A549 (cell line): ENCODE results near the gene MTRR. TPM values are rescaled to one million over a fixed set of nuclear protein-coding genes. Genes with fewer than 3 reads are reported as not detected.

Experiments
- ATAC-seq, 2 experiments: fragments of 200-7000 bp in 1 of 2; fragments of >200 bp in 1 of 2; cut with Nextera tagmentation in 1 of 2; cut with Tn5 transposase in 1 of 2; 3 replicates each; pipeline versions ENCODE4 v1.8.0 to v1.9.1; 2018 to 2020; ENCODE audit warnings: mild to moderate bottlenecking in 1 of 2, moderate library complexity in 1 of 2
- CTCF ChIA-PET: fragments of 300-600 bp; sonication (Branson Sonifier 250); formaldehyde crosslinking; extraction: SDS; loops from one replicate; lab custom pipeline; 2021; ENCODE audit warnings: antibody characterized with exemption, inconsistent platforms; lab: Yijun Ruan, JAX
- POLR2A ChIA-PET: fragments of 350-600 bp; formaldehyde crosslinking; extraction: SDS; loops from one replicate; lab custom pipeline; 2021; ENCODE audit warnings: antibody characterized with exemption, inconsistent platforms; lab: Yijun Ruan, JAX
- DNase-seq, 2 experiments: peaks; one replicate each; pipeline versions ENCODE4 v3.0.0 to v3.0.0-alpha.2; 2011 to 2016; ENCODE audit warnings: low read depth in 1 of 2, low spot score in 1 of 2
- FAIRE-seq: peaks from 2 replicates; lab custom pipeline; 2011; peaks lifted over from hg19 to GRCh38; lab: Jason Lieb, UNC
- H3K27ac ChIP-seq, 2 experiments: fragments of >200 bp; sonication (Bioruptor Twin); formaldehyde crosslinking; 3 replicates each; pipeline ENCODE4 v1.5.1; 2016 to 2017
- H3K4me1 ChIP-seq: fragments of >200 bp; sonication (Bioruptor Twin); formaldehyde crosslinking; 3 replicates; pipeline ENCODE4 v1.6.1; 2016
- H3K4me2 ChIP-seq: fragments of >200 bp; sonication (Bioruptor Twin); formaldehyde crosslinking; 3 replicates; pipeline ENCODE4 v1.6.1; 2016
- H3K4me3 ChIP-seq: fragments of >200 bp; sonication (Bioruptor Twin); formaldehyde crosslinking; 3 replicates; pipeline ENCODE4 v1.5.1; 2016
- H3K9me3 ChIP-seq: fragments of >200 bp; sonication (Bioruptor Twin); formaldehyde crosslinking; 3 replicates; pipeline ENCODE4 v1.6.1; 2016
- BHLHE40 ChIP-seq: IDR thresholded peaks from 2 replicates; pipeline ENCODE4 v1.6.1; 2012; ENCODE audit warnings: low read depth, low read length, inconsistent platforms
- CBX2 ChIP-seq: fragments of 200-600 bp; sonication (generic); IDR thresholded peaks from 2 replicates; pipeline ENCODE4 v1.6.1; 2016; ENCODE audit warnings: low read depth, mild to moderate bottlenecking, borderline replicate concordance
- CBX8 ChIP-seq: fragments of 200-600 bp; sonication (generic); IDR thresholded peaks from 2 replicates; pipeline ENCODE4 v1.6.1; 2016
- CHD4 ChIP-seq: fragments of 200-600 bp; sonication (generic); IDR thresholded peaks from 2 replicates; pipeline ENCODE4 v1.6.1; 2016; ENCODE audit warnings: antibody characterized with exemption, mild to moderate bottlenecking, borderline replicate concordance
- EP300 ChIP-seq, 2 experiments: fragments of >200 bp; sonication (Bioruptor Twin); formaldehyde crosslinking; IDR thresholded peaks; 2 replicates in 1 of 2; 3 replicates in 1 of 2; pipeline ENCODE4 v1.6.1; 2016 to 2017
- FOSL2 ChIP-seq, 2 experiments: fragments of 450-650 bp in 1 of 2; fragments of >200 bp in 1 of 2; sonication (Bioruptor Twin) in 1 of 2; formaldehyde crosslinking; IDR thresholded peaks; 2 replicates each; pipeline versions ENCODE4 v1.5.0 to v1.6.1; 2016 to 2020; ENCODE audit warnings: mild to moderate bottlenecking in 1 of 2, moderate library complexity in 1 of 2
- FOXS1 ChIP-seq: fragments of 250-450 bp; sonication (Bioruptor Pico); IDR thresholded peaks from 2 replicates; pipeline ENCODE4 v1.5.0; 2020; ENCODE audit warnings: mild to moderate bottlenecking, moderate library complexity
- HEYL ChIP-seq: fragments of 250-450 bp; sonication (Bioruptor Pico); IDR thresholded peaks from 2 replicates; pipeline ENCODE4 v1.8.0; 2021; ENCODE audit warnings: mild to moderate bottlenecking, moderate library complexity
- HOXA7 ChIP-seq: fragments of 250-450 bp; sonication (Bioruptor Pico); IDR thresholded peaks from 2 replicates; pipeline ENCODE4 v1.5.0; 2020; ENCODE audit warnings: mild to moderate bottlenecking, moderate library complexity
- HOXB13 ChIP-seq: fragments of 250-450 bp; sonication (Bioruptor Pico); IDR thresholded peaks from 2 replicates; pipeline ENCODE4 v1.5.0; 2020; ENCODE audit warnings: low read depth, mild to moderate bottlenecking, moderate library complexity
- KDM1A ChIP-seq: fragments of 200-600 bp; sonication (generic); IDR thresholded peaks from 2 replicates; pipeline ENCODE4 v1.6.1; 2016; ENCODE audit warnings: low read depth, mild to moderate bottlenecking
- NR3C1 ChIP-seq: fragments of >200 bp; sonication (Bioruptor Twin); formaldehyde crosslinking; IDR thresholded peaks from 3 replicates; pipeline ENCODE4 v1.6.1; 2017
- PHF8 ChIP-seq: fragments of 200-600 bp; sonication (generic); IDR thresholded peaks from 2 replicates; pipeline ENCODE4 v1.6.1; 2016; ENCODE audit warnings: low read depth, mild to moderate bottlenecking, antibody characterized with exemption, moderate library complexity, borderline replicate concordance
- POLR2AphosphoS2 ChIP-seq: conservative IDR thresholded peaks from 2 replicates; pipeline ENCODE4 v1.6.1; 2012; ENCODE audit warnings: low read length, improper control_type of control experiment, inconsistent platforms
- RAD21 ChIP-seq, 2 experiments: fragments of >200 bp in 1 of 2; sonication (Bioruptor Twin) in 1 of 2; formaldehyde crosslinking in 1 of 2; IDR thresholded peaks in 1 of 2; conservative IDR thresholded peaks in 1 of 2; 2 replicates in 1 of 2; 3 replicates in 1 of 2; pipeline ENCODE4 v1.6.1; 2012 to 2018; ENCODE audit warnings: inconsistent platforms in 1 of 2
- RCOR1 ChIP-seq: fragments of 150-350 bp; IDR thresholded peaks from 2 replicates; pipeline ENCODE4 v1.6.1; 2014; ENCODE audit warnings: antibody characterized with exemption, low read length, low read depth
- SMC3 ChIP-seq: fragments of >200 bp; sonication (Bioruptor Twin); formaldehyde crosslinking; IDR thresholded peaks from 3 replicates; pipeline ENCODE4 v1.6.1; 2018; ENCODE audit warnings: inconsistent platforms
- ZC3H11A ChIP-seq: fragments of 450-650 bp; IDR thresholded peaks from 2 replicates; pipeline ENCODE4 v1.6.1; 2014; ENCODE audit warnings: antibody characterized with exemption, mild to moderate bottlenecking
- ZFP36 ChIP-seq: fragments of 450-650 bp; IDR thresholded peaks from 2 replicates; pipeline ENCODE4 v1.6.1; 2014; ENCODE audit warnings: borderline replicate concordance; ENCODE audit not compliant: partially characterized antibody
- WGBS: methylation state at CpG from one replicate; pipeline ENCODE4 v1.1.6; 2017; ENCODE audit errors: missing lambda C conversion rate; 5-methylcytosine and 5-hydroxymethylcytosine counted together
- polyA plus RNA-seq, 4 experiments: library from polyadenylated mRNA; depleted of rRNA in 3 of 4; stranded (reverse); fragments of >200 nt; fragmentation: RNase III in 1 of 4; extraction: RNeasy Plus Mini Kit Qiagen cat#74134 plus additional on column Dnase treatment in 1 of 4; gene quantifications; 2 replicates in 3 of 4; 3 replicates in 1 of 4; pipeline ENCODE4 v1.2.3, GENCODE V29; 2011 to 2017
- TF ChIP-seq, protein P1 (sequence below): fragments of >200 bp; sonication (Bioruptor Twin); formaldehyde crosslinking; IDR thresholded peaks from 3 replicates; pipeline ENCODE4 v1.6.1; 2016
- TF ChIP-seq, protein P2 (sequence below): IDR thresholded peaks from 2 replicates; pipeline ENCODE4 v1.6.1; 2012
- TF ChIP-seq, protein P3 (sequence below): IDR thresholded peaks from 2 replicates; pipeline ENCODE4 v1.6.1; 2012; ENCODE audit warnings: low read depth, borderline replicate concordance
- TF ChIP-seq, protein P4 (sequence below): fragments of 450-650 bp; IDR thresholded peaks from 2 replicates; pipeline ENCODE4 v1.6.1; 2014; ENCODE audit warnings: antibody characterized with exemption
- TF ChIP-seq, protein P5 (sequence below): IDR thresholded peaks from 2 replicates; pipeline ENCODE4 v1.6.1; 2012
- TF ChIP-seq, protein P6 (sequence below): fragments of 150-350 bp; IDR thresholded peaks from 2 replicates; pipeline ENCODE4 v1.6.1; 2014; ENCODE audit warnings: low read depth, mild to moderate bottlenecking, low read length

The MTRR gene
- polyA plus RNA-seq, 2 of the 4 experiments (the other 2 are of a cell fraction): 44.1 to 86.3 TPM

DNA sequence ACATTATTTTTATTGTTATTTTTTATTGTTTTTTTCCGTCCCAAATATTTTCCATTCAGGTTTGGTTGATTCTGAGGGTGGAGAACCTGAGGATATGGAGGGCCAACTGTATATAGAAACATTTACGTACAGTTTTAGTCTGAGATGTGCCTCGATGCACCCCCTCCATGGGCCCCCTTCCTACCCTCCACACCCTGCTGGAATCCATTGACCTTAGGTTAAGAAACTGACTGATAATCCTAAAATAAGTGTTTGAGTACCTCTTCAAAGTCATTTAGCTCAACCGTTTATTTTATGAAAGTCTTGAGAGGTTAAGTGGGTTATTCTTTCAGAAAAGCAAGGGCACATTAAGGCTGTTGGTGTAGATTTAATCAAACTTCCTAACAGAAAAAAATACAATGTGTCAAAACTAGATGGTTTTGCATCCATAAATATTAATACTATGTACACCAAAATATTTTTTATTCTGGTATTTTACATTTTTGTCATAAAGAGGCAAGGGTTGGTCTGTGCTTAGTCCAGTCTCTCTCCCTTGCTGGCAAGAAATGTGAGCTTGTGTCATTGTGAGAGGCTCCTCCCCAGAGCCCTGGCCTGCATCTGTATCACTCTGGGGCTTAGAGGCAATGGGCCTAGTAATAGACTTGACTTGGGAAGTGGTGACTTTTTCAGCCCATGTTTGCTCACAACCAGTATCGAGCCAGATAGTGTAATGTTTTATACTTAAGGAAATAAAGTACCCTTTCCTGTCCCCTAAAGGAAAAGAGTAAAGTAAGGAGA, 15.7 kb downstream of the MTRR start:
- CTCF ChIA-PET: interaction anchor here (1.0 to 3.3 kb wide), 2 partner anchors 42 to 130 kb away, joined by 3 to 15 read pairs; no protein-coding TSS in a partner anchor
- Histone ChIP-seq H3K4me2 (no peak overlapping the region), H3K4me1 (peaks cover 10% of the 10 kb centered on the region), H3K9me3 (no peaks in the 10 kb centered on the region), H3K4me3 (no peak overlapping the region), H3K27ac (no peak overlapping the region)
- no peak for DNase-seq
- TF ChIP-seq ZC3H11A: no peak
- no peak for TF ChIP-seq PHF8
- TF ChIP-seq, protein P1, sequence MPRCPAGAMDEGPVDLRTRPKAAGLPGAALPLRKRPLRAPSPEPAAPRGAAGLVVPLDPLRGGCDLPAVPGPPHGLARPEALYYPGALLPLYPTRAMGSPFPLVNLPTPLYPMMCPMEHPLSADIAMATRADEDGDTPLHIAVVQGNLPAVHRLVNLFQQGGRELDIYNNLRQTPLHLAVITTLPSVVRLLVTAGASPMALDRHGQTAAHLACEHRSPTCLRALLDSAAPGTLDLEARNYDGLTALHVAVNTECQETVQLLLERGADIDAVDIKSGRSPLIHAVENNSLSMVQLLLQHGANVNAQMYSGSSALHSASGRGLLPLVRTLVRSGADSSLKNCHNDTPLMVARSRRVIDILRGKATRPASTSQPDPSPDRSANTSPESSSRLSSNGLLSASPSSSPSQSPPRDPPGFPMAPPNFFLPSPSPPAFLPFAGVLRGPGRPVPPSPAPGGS: no peak
- TF ChIP-seq BHLHE40: no peak
- TF ChIP-seq, protein P2, sequence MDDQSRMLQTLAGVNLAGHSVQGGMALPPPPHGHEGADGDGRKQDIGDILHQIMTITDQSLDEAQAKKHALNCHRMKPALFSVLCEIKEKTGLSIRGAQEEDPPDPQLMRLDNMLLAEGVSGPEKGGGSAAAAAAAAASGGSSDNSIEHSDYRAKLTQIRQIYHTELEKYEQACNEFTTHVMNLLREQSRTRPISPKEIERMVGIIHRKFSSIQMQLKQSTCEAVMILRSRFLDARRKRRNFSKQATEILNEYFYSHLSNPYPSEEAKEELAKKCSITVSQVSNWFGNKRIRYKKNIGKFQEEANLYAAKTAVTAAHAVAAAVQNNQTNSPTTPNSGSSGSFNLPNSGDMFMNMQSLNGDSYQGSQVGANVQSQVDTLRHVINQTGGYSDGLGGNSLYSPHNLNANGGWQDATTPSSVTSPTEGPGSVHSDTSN: no peak
- no peak for TF ChIP-seq CBX2
- TF ChIP-seq RCOR1: no peak
- TF ChIP-seq HOXB13 (CRISPR knock-in tag): no peak
- no peak for TF ChIP-seq HOXA7 (CRISPR knock-in tag)
- no peak for TF ChIP-seq EP300 (IDR thresholded peaks at IDR 0.05)
- TF ChIP-seq, protein P3, sequence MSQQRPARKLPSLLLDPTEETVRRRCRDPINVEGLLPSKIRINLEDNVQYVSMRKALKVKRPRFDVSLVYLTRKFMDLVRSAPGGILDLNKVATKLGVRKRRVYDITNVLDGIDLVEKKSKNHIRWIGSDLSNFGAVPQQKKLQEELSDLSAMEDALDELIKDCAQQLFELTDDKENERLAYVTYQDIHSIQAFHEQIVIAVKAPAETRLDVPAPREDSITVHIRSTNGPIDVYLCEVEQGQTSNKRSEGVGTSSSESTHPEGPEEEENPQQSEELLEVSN: no peak
- no peak for TF ChIP-seq HEYL (CRISPR knock-in tag)
- TF ChIP-seq, protein P4, sequence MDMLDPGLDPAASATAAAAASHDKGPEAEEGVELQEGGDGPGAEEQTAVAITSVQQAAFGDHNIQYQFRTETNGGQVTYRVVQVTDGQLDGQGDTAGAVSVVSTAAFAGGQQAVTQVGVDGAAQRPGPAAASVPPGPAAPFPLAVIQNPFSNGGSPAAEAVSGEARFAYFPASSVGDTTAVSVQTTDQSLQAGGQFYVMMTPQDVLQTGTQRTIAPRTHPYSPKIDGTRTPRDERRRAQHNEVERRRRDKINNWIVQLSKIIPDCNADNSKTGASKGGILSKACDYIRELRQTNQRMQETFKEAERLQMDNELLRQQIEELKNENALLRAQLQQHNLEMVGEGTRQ: no peak
- TF ChIP-seq NR3C1: no peak
- FAIRE-seq: no peak
- WGBS: 86% methylated on average over 5 of the region's 5 CpGs
- no peak for ATAC-seq
- POLR2A ChIA-PET: no interaction called here

DNA sequence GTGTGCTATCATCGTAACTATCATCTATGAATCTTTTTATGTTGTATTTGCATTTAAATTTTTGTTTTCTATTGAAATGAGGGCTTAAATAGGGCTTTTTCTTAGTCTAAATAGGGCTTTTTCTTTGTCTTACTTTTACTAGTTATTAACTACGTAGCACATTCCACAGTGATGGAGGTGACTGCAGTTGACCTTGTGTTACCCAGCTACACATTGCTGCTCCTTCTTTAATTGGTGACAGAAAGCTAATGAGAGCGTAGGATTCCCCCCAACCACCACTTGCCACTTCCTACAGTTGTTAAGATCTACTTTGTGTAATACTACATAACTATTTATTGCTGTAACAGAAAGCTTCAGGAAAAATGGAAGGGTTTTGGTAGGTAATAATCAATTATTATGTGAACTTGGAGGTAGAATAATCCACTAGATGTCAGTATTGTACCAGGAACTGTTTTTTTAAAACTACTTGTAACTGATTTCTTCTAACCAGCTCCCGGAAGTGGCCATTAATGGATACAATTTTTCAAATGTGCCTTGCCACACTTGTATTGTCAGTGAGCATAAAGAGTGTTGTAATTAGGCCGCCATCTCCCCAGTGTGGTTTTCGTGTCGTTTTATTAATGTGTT, 18.0 kb downstream of the MTRR start:
- CTCF ChIA-PET: interaction anchor here (0.6 to 3.3 kb wide), 18 partner anchors 9 to 1320 kb away, joined by 3 to 19 read pairs (median 5); partner anchors contain the start of gene MTRR
- TF ChIP-seq, protein P2: no peak
- TF ChIP-seq, protein P5, sequence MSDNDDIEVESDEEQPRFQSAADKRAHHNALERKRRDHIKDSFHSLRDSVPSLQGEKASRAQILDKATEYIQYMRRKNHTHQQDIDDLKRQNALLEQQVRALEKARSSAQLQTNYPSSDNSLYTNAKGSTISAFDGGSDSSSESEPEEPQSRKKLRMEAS: no peak
- TF ChIP-seq ZFP36 (no peak), RAD21 (conservative IDR thresholded peaks at IDR 0.05 in 1 of 2, IDR thresholded peaks at IDR 0.05 in 1 of 2) (peak; percentile 46 to 69), FOXS1 (CRISPR knock-in tag) (no peak), KDM1A (no peak), SMC3 (peak; percentile 44; the same call in 2 of the 3 replicates), POLR2AphosphoS2 (no peak), EP300 (IDR thresholded peaks at IDR 0.05) (no peak), CBX8 (no peak), FOSL2 (IDR thresholded peaks at IDR 0.05) (no peak), FOSL2 (CRISPR knock-in tag; IDR thresholded peaks at IDR 0.05) (no peak), CHD4 (no peak)
- TF ChIP-seq, protein P6, sequence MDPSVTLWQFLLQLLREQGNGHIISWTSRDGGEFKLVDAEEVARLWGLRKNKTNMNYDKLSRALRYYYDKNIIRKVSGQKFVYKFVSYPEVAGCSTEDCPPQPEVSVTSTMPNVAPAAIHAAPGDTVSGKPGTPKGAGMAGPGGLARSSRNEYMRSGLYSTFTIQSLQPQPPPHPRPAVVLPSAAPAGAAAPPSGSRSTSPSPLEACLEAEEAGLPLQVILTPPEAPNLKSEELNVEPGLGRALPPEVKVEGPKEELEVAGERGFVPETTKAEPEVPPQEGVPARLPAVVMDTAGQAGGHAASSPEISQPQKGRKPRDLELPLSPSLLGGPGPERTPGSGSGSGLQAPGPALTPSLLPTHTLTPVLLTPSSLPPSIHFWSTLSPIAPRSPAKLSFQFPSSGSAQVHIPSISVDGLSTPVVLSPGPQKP: no peak

More for the DNA sequence above, 18.0 kb downstream of the MTRR start:
- Histone ChIP-seq H3K4me2 (0 out of 3 replicates have a peak overlapping the region, but pooled peaks have one; percentile 27), H3K4me3 (no peak overlapping the region), H3K9me3 (no peaks in the 10 kb centered on the region), H3K27ac (peak overlapping the region; percentile 30 to 42; a peak in 2 of 6 replicates), H3K4me1 (peaks cover 3% of the 10 kb centered on the region; the same call in 1 of the 3 replicates)
- FAIRE-seq (peak; percentile 18), DNase-seq (peak; percentile 40 to 50), ATAC-seq (peak; percentile 66 to 77; a peak in 4 of 6 replicates)
- POLR2A ChIA-PET: interaction anchor here (0.9 kb wide), 1 partner anchor 17 kb away, joined by 3 read pairs; no protein-coding TSS in a partner anchor
- WGBS: 62% methylated on average over 7 of the region's 7 CpGs
